GM19239 (cell line): ENCODE data around the gene PLSCR2.
"Not testable (repeated sequence)": the region's sequence is repeated elsewhere in the genome, so short reads cannot be mapped to it uniquely, and the experiment has no call there.

Source experiments
- DNase-seq: peaks from one replicate; pipeline ENCODE4 v3.0.0; 2011; ENCODE audit warnings: low spot score; ENCODE audit not compliant: insufficient read length
- FAIRE-seq: peaks from 2 replicates; lab custom pipeline; 2011; peaks lifted over from hg19 to GRCh38; lab: Jason Lieb, UNC

The PLSCR2 gene, protein sequence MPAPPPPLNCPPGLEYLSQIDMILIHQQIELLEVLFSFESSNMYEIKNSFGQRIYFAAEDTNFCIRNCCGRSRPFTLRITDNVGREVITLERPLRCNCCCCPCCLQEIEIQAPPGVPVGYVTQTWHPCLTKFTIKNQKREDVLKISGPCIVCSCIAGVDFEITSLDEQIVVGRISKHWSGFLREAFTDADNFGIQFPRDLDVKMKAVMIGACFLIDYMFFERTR

DNA sequence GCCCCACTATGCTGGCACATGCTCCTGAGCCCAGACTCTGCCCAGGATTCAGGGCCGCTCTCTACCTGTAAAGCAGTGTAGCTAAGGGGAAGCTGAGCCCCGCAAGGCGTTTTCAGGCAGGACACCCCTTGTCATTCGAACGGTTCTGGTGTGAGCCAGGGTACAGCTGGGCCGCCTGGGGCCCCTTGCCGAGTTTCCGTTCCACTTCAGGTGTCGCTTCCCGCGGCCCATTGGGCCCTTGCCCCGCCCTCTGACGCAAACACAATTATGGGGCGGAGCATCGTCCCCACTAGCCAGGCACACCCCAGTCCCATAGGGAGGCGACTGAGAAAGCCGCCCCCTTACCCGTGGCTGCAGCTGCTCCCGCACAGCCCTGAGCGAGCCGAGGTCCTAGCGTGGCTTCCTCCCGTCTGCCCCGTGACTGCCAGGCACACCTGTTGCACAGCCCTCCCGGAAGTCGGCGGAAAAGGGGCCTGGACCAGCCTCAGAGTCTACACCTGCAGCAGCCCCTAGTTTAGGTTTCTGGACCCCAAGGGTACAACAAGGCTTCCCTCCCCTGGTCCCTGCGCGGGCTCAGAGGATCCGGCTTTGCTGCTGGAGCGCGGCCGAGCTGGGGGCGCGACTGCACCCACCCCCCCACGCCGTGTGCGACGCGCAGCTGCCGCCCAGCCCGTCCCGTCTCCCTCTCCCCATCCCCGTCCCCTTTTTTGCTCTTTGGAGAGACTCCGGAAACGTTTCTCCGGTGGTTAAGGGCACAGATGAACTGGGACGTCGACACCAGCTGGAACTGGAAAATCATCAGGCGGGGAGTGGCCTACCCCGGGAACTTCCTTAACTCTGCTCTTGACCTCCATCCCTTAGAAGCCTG is at the start of gene PLSCR2:
PLSCR2 (minus strand) TSS at position 412 of the 868 bp plus-strand sequence. CDS start 9,657 bp downstream, outside the sequence.
- FAIRE-seq, result peak; percentile 62

DNA sequence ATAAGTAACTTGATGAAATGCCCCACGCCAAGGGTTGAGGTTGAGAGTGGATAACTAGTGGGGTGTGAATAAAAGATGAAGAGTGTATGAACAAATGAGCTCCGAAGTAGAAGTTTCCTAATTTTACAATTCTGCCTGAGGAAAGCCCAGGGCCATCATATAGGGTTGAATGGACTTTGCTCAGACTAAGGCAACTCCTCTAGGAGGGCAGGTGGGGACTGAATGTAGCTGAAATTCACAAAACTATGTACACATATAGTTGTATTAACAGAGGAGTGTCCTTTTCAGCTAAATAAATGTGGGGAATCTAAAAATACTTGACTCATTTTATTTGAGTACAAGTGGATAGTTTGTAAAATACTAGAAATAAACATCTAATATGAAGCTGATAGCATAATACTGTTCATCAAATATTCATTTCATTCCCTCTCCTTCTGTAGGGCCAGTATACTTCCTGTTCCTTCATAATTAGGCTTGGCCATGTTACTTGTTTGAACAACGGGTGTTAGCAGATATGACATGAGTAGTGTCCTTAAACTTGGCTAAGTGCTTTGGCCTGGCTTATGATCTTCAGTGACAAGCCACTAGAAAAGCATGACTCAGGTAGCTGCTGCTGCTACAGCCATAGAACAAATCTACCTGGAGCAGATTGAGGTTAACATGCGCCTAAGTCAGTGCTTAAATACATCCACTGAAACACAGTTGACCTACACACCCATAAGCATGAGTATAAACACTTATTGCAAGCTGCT is 48.5 kb upstream of the PLSCR2 start:
- peak; percentile 18 for FAIRE-seq
- no peak for DNase-seq

More for the DNA sequence above, at the start of gene PLSCR2:
- peak; percentile 74 for DNase-seq

DNA sequence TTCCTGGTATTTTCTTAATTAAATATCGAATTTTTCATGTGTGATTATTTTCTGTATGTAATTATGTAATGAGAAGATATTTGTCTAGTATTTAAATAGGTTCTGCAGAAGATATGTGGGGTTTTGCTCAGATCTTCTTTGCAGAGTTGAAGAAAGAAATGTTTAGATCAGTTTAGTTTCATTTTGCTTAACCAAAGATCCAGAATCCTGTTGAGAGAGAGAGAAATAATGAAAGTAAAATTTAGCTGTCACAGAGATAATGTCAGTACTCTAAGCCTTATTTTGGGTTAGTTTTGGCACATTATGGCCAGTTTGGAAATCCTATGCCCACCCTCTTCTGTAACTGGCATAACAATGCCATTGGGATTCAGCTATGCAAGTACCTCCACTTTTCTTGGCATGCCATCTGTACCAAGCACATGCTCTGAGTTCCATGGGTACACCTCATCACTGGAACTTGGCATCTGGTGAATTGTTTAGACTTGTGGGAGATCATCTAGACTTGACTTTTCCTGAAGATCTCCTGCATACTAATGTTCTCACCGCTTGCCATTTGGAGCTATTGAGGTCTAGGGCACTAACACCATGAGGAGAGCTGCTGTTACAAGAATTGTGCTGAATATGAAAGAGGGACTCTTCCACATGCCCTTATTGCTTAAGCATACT is 44.2 kb upstream of the PLSCR2 start:
- FAIRE-seq (no peak), DNase-seq (no peak)

DNA sequence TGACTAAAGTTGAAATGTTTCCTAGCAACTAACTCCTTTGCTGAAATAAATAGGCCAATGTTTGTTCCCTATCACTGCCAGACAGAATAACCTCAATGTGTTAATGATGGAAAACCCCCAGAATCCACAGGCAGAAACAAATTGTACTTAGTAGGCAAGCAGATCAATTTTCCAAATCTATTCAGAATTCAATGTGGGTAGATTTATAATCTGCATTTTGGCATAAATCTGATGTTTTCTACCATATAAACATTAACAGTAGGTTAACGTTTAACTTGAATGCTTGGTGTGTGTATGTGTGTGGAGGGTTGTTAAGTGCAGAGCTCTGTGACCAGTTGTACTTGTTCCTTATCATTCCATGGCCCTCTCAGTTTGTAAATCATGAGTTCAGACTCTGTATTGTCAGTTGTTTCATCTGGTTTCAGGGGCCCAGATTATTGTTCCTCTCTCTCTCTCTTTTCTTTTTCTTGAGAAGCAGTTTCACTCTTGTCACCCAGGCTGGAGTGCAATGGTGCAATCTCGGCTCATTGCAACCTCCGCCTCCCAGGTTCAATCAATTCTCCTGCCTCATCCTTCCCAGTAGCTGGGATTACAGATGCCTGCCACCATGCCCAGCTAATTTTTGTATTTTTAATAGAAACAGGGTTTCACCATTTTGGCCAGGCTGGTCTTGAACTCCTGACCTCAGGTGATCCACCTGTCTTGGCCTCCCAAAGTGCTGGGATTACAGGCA is 42.2 kb upstream of the PLSCR2 start:
- DNase-seq (no peak), FAIRE-seq (no peak)

DNA sequence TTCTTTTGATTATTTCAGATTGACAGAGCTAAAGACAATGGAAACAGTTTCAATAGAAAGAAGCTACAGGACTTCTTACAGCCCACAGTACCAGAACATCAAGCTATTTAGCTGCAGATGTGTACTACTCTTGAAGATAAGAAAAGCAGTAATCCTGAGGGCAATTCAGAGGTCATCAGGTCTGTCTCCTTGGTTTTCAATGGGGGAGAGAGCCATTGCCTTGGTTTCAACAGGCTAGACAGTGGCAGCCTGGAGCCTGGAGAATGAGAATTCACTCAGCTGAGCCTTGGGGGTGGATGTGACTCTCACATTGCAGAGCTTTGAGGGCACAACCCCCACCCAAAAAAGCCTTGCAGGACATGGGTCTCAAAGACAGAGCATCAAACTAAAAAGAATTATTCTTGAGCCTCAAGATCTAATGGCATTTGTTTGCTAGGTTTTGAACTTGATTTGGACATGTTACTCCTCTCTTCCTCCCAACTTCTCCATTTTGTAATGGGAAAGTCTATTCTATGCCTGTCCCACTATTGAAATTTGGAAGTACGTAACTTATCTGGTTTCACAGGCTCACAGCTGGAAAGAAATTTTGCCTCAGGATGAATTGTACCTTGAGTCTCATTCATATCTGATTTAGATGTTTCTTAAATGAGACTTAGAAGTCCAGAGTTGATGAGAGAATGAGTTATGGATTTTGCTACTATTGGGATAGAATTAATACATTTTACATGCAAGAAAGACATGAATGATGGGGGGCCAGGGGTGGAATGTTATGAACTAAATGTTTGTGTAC is 38.2 kb upstream of the PLSCR2 start:
- FAIRE-seq (no peak), DNase-seq (no peak)

DNA sequence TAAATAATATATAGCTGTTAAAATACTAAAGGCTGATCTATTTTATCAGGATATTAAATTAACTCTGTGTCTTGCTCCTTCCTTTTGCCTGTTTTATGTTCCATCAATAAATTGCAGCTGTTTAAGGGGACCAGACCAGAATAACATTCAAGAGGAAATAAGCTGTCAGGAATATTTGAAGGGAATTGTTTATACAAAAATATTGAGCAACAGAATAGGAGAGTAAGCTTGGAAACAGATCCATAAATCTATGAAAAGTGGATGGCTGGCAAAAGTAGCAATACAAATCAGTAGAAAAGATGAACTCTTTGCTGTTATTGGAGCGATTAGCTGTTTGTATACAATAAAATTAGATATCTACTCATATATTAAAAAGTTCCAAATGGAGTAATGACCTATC is 36.2 kb upstream of the PLSCR2 start:
- no peak for FAIRE-seq
- no peak for DNase-seq

DNA sequence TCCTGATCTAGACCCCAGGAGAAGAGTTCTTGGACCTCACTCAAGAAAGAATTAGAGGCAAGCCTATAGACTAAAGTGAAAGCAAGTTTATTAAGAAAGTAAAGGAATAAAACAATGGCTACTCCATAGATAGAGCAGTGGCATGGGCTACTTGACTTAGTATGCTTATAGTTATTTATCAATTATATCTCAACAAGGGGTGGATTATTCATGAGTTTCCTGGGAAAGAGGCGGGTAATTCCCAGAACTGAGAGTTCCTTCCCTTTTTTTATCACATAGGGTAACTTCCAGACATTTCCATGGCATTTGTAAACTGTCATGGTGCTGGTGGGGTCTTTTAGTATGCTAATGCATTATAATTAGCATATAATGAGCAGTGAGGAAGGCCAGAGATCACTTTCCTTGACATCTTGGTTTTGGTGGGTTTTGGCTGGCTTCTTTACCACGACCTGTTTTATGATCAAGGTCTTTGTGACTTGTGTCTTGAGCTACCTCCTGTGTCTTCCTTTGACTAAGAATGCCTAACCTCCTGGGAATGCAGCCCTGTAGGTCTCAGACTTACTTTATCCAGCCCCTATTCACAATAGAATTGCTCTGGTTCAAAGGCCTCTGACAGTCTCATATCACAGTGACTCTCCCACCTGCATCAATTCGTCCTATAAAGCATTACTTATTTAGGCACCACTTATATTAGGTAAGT is 35.3 kb upstream of the PLSCR2 start:
- FAIRE-seq (no peak), DNase-seq (no peak)

DNA sequence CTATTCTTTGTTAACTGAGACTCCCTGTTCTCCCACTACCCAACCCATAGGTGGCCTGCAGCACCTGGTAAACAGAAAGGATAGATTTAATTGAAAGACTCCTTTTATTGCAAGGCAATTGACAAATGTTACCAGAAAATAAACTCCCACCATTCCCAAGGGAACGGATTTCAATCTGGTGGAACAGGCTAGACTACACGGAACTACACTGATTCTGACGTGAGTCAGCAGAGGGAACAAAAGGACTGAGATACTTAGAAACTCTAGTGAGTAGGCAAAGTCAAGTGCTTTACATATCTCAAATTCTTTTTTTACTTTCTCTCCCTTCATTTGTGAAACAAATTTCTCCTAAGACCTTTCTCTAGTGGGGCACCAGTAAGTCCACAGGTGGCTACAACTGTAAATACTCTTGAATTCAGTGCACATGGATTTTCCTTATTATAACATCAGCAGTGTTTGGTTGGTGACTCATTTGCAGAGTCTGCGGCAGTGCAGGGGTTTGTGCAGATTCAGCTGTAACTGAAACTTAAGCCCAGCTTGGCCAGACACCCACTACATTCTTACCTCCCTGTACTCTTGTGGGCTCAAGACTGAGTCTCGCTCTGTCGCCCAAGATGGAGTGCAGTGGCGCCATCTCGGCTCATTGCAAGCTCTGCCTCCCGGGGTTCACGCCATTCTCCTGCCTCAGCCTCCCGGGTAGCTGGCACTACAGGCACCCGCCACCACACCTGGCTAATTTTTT is 34.3 kb upstream of the PLSCR2 start:
- peak; percentile 66 for FAIRE-seq
- DNase-seq, result peak; percentile 10

DNA sequence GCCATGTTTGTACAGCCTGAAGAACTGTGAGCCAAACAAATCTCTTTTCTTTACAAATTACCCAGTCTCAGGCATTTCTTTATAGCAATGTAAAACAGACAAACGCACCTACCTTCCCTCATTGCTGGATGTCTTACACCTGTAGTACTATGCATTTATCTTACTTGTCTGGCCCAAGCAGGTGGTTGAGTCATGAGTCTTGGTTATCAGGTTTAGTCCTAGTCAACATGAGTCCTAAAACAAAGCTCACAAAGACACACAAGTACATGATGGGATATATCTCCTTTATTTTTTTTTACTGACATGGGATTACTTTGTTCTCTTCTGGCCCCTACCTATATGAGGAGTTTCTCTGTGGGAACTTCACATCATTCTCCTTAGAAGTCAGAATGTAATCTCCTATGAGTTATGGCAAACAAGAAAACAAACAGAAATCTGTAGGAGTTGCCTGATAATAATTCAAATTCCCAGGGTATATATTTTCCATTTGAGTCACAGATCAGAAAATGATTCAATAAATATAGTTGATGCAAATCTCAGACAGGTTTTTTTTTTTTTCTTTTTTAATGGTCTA is 33.6 kb upstream of the PLSCR2 start:
- FAIRE-seq, result no peak
- no peak for DNase-seq

DNA sequence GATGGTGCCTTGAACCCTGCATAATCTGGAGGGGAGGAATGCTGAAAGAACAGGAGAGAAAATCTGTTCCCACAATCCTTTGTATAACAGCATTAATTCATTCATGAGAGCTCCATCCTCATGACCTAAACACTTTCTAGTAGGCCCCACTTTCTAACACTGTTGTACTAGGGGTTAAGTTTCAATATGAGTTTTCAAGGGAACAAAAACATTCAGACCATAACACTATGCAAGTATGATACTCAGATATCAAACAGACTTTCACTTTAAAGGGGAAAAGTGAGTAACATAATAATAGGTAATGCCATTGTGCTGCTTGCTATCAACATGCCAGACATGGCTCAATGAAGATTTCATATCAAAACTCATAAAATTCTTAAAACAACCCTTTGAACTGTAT is 32.4 kb upstream of the PLSCR2 start:
- FAIRE-seq, result no peak
- DNase-seq, result no peak

DNA sequence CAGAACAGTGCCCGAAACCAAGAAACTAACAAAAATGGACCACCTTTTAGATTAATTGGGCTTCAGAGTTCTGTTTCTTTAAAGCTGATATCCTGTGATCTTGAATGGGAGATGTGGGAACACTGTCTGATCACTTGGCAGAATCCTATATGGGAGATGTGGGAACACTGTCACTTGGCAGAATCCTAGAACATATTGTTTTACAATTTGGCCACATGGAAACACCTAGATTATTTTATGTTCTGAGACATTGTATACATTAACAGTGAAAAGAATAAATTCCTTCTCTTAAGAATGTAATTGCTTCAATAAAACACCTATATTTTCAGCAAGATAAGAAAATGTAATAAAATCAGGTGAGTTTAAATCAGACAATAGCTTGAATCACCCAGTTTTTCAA is 30.3 kb upstream of the PLSCR2 start:
- DNase-seq (no peak), FAIRE-seq (no peak)

DNA sequence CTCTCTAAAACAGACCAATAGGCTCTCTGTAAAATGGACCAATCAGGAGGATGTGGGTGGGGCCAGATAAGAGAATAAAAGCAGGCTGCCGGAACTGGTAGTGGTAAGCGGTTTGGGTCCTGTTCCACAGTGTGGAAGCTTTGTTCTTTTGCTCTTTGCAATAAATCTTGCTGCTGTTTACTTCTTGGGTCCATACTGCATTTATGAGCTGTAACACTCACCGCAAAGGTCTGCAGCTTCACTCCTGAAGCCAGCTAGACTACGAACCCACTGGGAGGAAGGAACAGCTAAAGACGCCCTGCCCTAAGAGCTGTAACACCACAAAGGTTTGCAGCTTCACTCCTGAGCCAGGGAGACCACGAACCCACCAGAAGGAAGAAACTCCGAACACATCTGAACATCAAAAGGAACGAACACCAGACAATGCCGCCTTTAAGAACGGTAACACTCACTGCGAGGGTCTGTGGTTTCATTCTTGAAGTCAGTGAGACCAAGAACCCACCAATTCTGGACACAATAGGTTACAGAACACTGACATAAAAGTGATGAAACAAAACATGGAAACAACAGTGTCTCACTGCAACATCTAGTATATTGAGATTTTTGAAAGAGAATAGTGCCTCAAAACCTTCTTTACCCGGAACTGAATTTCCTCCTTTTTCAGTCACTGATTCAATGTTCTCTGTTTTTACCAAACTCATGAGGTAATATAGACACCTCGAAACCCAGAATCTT is 28.8 kb upstream of the PLSCR2 start:
- FAIRE-seq (no peak), DNase-seq (no peak)

DNA sequence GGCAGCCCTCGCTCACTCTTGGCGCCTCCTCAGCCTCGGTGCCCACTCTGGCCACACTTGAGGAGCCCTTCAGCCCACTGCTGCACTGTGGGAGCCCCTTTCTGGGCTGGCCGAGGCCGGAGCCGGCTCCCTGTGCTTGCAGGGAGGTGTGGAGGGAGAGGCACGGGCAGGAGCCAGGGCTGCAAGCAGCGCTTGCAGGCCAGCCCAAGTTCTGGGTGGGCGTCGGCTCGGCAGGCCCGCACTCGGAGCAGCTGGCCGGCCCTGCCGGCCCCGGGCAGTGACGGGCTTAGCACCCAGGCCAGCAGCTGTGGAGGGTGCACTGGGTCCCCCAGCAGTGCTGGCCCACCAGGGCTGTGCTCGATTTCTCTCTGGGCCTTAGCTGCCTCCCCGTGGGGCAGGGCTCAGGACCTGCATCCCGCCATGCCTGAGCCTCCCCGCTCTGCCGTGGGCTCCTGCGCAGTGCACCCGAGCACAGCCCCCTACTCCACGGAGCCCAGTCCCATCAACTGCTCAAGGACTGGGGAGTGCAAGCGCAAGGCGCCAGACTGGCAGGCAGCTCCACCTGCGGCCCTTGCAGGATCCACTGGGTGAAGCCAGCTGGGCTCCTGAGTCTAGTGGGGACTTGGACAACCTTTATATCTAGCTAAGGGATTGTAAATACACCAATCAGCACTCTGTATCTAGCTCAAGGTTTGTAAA is 27.9 kb upstream of the PLSCR2 start:
- not testable (repeated sequence) for FAIRE-seq, DNase-seq

DNA sequence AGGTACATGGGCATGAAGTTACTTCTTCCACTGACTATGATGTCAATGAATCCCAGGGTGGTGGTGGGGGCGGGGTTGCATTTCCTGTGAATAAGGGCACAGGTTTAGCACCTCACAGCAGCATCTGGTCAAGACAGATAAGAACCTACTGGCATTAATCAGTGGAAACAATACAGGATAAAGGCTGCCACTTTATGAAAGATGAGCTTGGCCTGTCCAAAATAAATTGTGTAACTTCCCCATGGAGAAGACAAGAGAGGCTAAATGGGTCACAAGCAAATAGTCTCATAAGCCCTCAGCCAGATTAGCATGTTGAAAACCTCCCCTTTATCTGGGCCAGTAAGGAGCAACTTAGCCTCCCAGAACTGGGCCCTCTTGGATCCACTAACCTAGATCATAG is 27.4 kb upstream of the PLSCR2 start:
- no peak for FAIRE-seq
- DNase-seq, result no peak

DNA sequence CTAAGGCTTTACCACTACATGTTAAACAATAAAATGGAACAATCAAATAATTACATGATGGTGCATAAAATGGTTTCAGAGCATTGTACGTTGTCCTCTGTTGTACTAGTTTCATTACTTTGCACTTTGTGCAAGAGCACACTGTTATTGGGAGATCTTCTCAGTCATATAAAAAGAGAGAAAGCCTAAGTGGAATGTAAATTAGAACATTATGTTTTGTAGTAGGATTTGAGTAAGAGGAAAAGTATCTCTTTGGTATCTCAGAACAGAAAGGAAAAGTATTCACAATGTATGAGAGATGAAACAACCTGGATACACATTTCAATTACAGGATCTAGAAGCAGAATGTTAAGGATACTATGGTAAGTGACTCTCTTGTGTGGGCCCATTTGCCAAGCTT is 26.9 kb upstream of the PLSCR2 start:
- DNase-seq, result no peak
- FAIRE-seq, result no peak

DNA sequence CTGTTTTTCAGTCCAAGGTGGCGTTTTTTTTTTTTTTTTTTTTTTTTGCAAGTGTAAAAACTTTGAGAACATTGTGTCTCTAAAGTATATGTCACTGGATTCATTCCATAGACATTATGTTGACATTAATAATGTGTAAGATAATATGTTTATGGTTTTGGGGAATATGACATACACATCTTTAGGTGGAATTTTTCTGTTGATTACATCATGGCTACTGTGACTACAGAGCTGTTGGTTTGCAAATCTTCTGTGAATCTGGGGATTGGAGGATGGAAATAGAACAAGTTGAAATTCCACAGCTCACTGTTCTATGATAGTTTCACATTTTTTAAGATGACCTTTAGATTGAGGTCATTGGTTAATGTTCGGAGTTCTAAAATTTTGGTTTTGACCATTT is 24.4 kb upstream of the PLSCR2 start:
- DNase-seq, result no peak
- no peak for FAIRE-seq
